Amygdala (tissue), 56 donors: ENCODE data around the gene RELN.

ENCODE experiments used
- DNase-seq, 56 donors: peaks; one replicate each; lab custom pipeline; 2025; lab: John Stamatoyannopoulos, UW

Gene RELN

DNA sequence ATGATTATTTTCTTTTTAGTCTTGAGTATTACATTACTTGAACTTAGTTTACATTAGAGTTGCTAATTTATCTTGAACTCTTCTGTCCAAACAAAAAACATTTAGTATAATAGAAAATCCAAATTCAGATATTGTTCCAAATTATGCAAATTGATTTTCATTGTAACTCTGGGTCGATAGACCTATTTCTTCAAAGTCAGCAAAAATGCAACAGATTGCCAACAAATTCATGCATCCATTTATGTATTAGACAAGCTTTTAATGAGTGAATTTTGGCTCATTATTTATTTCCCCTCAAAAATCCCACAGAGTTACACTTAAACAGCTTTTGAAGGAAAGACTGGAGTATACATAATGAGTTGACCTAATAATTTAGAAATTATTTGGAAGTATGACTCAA, 240.8 kb downstream of the RELN start:
- no peak for DNase-seq

DNA sequence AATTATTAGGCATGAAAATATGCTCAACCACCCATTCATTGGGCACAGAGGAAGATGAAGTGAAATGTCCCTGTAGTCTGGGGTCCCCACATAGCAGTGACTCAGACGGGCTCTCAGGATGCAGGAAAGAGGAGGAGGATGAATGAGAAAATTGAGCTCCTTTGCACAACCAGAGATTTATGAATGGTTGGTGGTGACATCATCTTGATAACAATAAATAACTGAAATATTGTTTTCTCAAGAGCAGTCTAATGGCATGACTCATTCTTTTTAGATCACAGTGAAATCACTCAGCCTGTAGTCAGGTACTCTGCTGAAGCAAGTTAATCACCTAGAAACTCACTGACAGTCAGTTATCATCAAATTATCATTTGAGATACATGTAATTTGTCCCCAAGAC, 254.1 kb downstream of the RELN start:
- no peak for DNase-seq

DNA sequence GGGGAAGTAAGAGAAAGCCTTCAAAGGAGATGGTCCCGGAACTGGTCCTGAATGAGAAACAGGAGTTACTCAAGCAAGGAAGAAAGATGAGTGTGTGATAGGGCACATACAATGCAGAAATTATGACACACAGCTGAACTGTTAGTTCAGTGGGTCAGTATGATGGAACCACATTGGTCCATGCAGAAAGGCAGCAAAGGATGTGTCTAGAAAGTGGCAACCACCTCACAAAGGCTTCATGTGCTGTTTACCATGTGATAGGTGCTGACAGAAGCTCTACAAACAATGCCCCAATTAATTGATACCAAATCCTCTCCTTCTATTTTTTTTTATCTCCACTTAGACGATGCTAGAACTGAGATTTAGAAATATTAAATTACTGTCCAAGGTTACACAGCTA, 258.3 kb downstream of the RELN start:
- no peak for DNase-seq

DNA sequence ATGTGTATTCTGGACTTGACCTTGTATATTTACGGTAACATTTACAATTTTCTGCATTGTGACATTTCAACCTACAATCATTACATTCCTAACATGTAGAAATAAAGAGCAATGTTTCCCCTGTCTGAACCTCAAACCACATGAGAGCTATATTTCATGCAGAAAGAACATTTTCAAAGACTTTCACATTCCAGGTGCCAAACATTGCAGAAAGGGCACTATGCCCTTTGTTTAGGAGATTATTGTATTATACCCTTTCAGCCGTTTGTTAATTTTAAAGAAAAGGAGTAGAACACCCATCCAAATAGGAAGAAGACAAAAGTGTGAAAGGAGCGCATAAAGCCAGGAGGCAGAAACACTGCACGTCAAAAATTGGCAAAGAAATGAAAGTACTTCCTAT, 260.4 kb downstream of the RELN start:
- DNase-seq = no peak

DNA sequence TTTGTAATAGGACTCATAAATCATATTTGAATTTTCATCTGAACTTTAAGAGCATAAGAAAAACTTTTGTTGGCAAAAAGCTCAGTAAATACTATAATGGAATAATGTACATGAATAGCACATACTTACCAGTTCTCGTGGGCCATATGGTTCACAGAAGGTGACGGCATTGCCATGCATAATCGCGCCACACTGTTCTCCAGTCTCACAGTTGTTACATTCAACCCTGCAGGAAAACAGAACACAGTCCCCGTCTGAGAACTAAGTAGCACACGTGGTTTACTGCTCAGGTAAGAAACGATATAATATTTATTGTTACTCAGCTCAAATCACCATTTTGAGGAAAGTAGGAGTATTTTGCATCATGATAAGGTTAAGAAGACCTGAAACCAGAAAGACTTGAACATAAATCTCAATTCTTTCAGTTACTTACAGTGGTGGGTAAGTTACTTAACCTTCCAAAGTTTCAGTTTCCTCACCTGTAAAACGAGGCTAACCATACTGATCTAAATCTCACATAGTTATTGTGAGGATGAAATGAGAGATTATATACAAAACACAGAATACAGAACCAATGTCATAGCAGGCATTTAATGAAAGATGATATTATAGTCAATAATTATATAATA, 261.4 kb downstream of the RELN start:
- no peak for DNase-seq

DNA sequence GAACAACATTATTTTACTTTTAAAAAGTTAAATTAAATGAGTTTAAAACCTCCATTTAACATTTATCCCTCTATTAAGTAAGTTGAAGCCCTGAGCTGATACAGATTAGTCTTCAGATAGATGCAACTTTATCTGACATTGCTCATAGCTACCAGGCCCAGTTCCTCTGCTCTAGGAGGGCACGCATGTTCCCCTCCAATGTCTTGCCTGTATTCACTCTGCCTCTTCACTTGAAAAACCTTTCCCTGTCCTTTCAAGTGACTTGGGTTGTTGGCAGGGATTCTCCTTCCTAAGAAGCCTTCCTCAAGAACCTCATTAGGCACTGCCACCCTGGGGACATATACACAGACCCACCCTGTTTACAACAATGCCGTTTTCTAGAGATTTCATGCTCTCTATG, 270.4 kb downstream of the RELN start:
- no peak for DNase-seq

DNA sequence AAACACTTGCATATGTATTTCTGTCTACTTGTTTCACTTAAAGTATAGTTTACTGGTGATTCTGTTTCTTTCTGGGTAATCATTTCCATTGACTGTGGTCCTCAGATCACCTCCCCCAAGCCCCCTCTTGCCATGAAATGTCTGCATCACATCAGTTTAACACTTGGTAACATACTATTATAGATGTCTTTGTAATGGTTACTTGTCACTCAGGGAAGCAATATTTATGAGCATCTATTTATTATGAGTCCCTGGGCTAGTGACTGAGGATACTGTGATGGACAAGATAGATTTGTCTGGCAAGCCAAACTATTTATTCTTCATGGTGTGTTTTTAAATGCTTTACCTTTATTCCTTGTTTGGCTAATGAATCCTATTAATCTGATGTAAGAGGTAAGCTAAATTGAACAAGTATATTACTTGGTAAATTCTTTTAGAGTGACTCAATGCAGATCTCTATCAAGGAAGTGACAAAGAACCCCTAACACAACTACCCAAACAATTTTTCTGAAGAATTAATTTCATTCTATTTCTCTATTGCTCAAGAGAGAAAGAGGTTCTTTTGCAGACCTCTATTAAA, 270.9 kb downstream of the RELN start:
- no peak for DNase-seq

DNA sequence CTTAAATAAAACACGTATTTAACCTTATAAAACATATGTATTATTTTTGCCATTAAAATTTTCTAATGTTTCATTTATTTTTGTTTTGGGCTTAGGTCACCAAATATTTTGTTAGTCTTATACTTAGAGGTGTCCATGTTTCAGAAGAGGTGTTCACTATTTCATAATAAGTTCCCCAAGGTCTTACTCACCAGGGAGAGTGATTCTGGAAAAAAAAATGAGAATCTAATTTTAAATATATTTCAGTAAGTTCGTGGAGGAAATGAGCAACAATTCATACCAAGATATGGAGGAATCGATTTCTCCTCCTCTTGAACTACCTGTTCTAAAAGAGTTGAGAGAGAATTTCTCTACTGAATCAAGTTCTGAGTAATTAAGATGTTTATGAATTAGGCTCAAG, 271.9 kb downstream of the RELN start:
- no peak for DNase-seq

DNA sequence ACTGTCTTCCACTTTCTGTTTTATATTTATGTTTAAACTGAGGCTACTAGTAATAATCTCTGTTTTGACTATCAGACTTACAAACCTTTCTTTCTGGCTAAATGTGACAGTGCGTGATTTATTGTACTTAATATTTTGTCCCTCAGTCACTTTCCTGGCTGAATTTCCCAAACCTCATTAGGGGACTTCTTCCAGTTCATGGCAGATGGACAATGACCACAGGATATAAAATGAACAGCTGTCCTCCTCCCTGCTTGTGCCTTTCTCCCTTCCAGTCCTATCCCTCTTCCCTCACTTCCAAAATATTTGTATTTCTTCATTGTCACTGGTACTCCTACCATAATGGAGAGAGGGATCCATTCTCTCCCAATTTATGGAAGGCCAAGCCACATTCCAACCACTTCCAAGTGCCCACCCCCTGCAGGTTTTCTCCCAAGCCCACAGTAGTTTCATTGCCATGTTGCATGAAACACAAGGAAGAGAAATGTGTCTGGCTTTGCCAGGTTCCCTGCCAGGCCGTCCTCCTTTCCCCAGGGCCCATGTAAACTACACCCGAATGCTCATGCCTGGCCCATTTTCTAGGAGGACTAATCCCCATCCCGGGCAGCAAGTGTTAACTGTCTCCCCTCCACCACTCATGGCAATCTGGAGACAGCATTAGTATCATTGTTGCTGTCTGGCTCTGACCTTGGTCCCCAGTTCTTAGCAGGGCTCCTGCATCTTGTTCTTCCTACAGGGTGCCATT, 273.9 kb downstream of the RELN start:
- DNase-seq = no peak

DNA sequence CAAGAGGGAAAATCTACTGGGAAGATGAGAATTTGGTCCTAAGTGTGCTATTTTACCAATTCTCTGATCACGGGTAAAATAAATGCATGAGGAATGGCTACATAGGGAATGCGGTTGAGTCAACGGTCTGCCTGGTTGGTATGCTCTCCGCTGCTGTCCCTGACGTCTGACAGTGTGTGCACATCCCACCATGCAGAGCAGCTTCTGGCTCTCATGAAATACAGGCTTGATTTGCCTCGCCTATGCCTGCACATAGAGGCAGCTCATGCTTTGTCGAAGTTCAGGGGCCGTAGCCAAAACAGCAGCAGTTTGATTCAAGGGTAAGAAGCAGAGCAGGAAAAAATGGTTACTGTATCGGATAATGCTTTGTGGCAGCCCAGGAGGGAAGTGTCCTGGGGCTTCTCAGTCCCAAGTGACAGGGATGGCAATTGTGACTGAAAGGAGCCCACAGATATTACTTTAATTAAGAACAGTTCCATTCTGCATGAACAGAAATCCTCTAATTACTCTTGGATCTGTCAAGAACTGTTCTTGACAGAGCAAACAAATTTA, 275.0 kb downstream of the RELN start:
- DNase-seq = no peak

DNA sequence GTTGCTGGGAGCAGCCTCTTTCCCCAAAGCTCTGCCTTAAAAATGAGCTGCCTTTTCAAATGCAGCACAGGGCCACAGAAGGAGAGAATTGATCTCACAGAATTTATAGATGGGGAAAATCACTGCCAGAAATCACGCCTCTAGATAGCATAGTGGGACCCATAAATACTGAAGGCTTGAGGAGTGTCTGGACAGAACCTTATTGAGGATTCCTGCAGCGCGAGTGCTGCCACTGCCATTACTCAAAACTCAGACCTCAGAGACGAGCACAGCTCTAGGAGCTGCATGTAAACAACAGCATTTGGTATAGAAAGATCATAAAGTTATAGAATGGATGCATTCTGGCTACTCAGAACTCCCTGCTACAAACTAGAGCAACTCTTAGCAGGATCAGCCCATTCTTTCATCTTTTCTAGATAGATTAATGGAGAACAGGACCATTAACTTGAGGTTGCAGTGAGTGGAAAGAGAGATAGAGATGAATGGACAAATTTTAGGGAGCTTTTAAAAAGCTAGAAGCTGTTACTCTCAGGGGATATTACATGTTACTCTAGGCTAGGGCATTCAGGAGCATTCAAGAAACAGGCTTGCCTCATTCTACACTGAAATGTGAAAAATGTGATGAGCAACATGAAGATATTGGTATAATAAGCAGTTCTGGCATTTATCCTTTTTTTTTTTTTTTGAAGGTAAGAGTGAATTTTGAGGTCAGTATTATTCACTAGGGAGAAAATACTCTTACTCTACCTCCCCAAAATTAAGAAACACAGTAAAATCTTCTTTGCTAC, 276.3 kb downstream of the RELN start:
- DNase-seq = no peak

DNA sequence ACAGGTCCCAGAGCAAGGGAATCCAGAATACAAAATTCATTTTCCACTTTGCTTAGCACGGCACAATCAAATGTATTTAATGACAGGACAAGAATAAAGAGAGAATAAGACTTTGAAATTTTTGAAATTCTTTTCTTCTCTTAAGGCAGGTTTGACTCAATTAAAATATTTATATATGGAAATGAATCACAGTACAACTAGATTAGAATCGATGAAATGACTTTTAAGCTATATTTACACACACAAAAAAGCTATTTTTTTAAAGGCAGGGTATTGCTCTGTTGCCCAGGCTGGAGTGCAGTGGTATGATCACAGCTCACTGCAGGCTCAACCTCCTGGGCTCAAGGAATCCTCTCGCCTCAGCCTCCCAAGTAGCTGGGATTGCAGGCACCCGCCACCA, 278.0 kb downstream of the RELN start:
- DNase-seq = no peak

DNA sequence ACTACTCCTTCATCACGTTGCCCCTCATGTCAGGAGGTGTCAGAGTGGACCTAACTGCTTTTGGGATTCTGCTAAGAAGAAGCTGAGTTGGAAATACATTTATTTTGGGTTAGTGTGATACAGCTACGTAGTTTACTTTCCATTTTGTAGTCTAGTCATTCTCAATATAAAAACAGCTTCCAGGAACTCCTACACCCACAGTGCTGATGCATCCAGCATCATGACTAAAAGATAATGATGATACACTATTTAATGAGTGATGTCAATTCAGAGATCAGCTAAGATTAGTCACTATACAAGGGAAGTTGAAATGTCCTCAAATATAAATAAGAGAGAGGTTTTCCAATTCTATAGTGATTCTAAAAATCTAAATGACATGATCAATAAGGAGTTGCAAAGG, 279.2 kb downstream of the RELN start:
- no peak for DNase-seq

DNA sequence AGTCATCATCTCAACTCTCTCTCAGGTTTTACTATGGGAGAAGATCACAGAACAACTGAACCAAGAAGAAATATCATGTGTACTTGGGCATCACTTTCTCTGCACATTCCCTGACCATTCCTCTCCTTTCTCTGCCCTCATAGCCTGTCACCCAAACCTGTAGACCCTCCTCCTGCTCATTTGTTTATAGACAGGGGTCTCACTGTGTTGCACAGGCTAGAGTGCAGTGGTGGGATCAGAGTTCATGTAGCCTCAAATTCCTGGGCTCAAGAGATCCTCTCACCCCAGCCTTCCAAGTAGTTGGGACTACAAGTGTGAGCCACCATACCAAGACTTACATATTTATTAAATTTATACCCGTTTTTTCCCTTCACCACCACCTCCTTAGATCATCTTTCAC, 282.7 kb downstream of the RELN start:
- no peak for DNase-seq

DNA sequence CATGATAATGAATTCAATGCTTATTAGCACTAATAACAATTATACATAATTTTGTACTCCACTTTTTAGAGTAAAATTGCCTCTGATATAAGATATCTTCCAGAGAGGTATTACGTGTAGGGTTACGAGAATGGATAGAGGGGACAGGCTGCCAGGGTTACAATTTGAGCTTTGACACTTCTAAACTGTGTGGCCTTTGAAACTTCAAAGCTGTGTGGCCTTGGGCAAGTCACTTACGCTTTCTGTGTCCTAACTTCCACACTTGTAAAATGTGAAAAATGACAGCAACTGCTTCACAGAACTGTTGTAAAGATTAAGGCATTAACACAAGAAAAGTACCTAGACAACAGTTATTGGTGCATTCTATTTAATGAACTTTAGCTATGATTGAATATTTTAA, 283.9 kb downstream of the RELN start:
- DNase-seq = no peak

DNA sequence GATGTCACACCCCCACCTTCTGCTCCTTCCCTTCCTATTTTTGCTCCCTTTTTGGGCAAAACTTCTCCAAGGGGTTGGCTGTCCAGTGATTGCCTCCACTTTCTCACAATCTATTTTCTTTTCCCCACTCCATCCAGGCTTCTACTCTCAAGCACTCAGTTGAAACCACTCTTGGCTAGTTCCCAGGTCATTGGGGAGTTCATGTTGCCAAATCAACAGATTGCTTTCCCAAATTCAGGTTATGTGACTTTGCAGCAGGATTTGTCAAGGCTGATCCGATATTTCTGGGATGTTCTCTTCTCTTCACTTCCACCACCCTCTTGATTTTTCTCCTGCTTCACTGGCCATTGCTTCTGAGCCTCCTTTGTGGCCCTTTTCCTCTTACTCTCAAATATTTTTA, 284.8 kb downstream of the RELN start:
- DNase-seq = no peak

DNA sequence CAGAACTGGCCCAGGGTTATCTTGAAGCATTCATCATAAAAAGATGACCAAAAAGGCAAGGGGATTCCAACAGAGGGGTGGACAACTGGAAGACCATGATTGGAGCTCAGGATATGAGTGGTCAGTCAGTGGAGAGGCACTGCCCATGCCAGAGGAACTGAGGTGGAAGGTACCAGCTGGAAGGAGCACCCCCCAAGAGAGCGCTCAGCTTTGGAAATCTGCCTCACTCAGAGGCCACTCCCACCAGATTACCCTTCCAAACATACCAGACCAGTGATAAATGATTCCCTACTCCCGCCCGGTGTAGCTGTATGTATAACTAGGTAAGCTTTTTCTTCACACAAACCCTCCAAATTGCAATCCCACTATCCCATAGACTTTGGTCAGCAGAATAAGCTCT, 286.5 kb downstream of the RELN start:
- no peak for DNase-seq

DNA sequence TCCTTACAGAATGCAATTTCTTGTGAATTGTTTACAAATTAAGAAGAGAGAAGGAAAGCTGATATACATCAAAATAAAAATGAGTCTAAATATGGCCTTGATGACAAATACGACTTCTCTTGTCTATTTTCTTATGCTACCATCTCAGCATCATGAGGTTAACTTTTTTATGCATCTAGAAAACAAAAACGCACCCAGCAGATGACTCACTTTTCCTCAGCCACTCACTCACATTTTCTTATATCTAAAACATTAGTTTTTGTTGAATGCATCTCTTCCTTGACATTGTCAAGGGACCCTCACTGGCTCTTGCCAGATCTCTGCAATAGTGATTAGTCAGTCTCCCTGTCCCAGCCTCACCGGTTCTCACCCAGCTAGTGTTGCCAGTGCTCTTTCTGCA, 287.0 kb downstream of the RELN start:
- no peak for DNase-seq

DNA sequence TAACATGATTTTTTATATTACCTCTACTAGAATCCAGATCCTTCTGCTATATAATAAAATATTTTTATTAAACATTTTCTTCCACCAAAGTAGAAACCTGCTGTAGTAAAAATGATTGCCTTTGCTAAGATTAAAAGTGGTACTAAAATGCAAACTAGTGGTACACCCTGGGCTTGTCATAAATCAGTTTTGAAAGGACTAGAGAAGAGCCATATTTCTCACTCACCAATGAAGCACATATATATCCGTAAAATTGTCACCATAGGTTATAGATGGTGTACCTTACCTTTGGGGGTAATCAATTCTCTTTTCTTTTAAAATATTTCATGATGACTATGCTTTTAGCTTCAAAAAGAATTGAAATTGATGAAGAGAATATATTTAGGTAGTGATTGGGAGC, 290.4 kb downstream of the RELN start:
- DNase-seq = no peak

DNA sequence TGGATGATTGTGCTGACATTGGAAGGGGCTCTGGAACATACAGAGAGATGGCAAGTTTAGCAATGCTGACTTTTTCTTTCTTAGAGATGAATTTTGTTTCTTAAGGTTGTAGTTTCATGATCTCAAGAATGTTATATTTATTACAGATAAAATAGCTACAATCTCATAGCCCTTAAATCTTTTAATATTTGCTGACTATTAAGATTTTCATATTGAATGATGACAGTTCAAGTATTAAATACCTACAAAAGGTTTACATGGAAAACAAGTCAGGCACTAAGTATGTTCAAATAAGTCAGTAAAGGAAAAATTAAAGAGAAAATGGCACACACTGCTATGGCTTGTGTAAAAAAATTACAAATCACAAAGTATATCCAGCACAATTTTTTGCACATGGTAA, 291.4 kb downstream of the RELN start:
- DNase-seq = no peak

DNA sequence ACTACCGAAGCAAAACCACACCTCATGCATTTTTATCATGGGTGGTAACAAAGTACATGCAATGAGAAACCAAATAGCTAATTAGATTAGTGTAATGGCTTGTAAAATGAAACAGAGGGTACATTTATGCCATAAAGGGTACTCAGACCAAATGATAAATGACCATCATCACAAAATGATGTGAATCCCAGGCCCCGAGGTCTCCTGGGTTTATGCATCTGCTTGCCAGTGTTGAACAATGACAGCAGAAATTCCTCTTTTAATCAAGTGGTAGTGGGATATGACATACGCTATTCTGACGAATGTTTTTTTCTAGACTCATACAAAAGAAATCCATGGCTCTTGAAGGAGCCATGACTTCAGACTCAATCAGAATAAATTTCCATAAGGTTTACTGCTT, 293.9 kb downstream of the RELN start:
- DNase-seq = no peak
